T47D (cell line): ENCODE data around the gene IQSEC1.

Source experiments
- DNase-seq, 2 experiments: peaks; one replicate each; pipeline versions ENCODE4 v3.0.0 to v3.0.0-alpha.2; 2011 to 2012; ENCODE audit warnings: low read depth in 1 of 2, low spot score in 1 of 2
- JUND ChIP-seq: IDR thresholded peaks from 2 replicates; pipeline ENCODE4 v1.6.1; 2012; ENCODE audit warnings: low read depth
- in situ Hi-C: cut with HindIII; loops from 2 replicates; pipeline ENCODE4 v1.10.0; 2016; ENCODE audit warnings: low sequenced_read_pairs, low pct_unique_long_range_greater_than_20kb

Gene IQSEC1

GRCh38 chr3:13022348-13023234 lies 50.6 kb downstream of the IQSEC1 start:
- in situ Hi-C loops, result no loop called here
- TF ChIP-seq JUND, result no peak
- DNase-seq, result no peak

GRCh38 chr3:13021141-13022114 lies 51.8 kb downstream of the IQSEC1 start:
- TF ChIP-seq JUND, result no peak
- in situ Hi-C loops, result no loop called here
- DNase-seq, result no peak

DNA sequence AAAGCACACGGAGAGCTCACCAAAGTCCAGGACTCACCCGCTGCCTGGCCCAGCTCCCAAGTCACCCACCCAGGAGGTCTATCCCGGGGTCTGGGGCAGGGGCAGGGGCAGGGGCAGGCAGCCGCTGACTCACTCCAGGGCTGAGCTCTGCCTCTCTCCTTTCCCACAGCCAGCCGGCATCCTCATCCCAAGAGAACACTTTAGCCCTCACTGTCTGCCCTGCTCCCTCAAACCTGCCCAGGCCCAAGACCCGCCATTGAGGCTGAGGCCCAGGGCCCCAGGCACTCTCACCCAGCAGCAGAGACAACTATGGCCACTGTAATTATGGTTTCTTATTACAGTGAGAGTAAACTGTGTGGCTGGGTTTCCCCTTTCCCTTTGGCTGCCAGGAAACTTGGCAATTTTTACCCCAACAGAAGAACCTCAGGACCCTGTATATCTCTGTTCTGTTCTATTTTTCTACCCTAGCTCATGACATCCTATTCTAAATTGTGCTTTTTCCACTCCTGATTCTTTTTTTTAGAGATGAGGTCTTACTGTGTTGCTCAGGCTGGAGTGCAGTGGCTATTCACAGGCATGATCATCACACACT lies 53.0 kb downstream of the IQSEC1 start:
- DNase-seq, result no peak
- in situ Hi-C loops, result no loop called here
- no peak for TF ChIP-seq JUND

DNA sequence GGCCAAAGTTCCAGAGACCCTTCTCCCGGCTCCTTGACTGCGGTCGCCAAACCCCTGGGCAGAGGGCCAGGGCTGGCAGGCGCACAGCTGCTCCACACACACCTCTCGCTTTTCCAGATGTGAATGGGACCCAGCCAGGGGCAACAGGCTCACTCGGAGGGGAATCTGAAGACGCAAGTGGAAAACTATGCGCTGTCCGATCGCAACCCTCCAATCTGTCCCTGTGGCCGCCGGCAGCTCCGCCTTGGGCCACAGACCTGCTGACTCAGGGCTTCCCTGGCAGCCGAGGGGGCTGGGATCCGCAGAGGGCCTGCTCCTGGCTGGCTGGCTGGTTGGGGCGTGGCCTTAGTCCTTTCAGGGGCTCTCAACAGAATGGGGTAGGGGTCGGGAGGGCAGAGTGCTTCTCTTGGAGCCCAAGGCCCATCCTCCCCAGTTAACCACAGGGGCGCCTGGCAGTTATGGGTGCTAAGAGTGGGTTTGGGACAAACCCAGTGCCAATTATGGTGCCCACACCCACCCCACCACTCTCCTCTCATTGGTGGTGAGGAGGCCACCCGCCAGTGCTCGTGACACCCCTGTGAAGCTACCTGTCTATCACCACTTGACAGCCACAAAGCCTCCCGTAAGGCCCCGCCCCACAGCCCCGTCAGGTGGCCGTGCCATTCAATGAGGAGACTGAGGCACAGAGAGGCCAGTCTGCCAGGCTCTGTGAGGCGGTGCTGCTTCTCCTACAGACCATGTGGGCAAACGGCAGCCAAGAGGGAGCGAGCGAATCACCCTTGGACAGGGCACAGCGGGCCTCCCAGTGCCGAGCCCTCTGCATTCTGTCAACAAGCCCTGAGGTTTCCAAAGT lies 53.8 kb downstream of the IQSEC1 start:
- no peak for TF ChIP-seq JUND
- in situ Hi-C loops, result no loop called here
- DNase-seq, result no peak

- in situ Hi-C loops, result no loop called here
- no peak for DNase-seq
- TF ChIP-seq JUND, result no peak
These were observed 54.5 kb downstream of the IQSEC1 start for GRCh38 chr3:13018561-13019242.

GRCh38 chr3:13018043-13018451 lies 55.2 kb downstream of the IQSEC1 start:
- in situ Hi-C loops, result no loop called here
- no peak for TF ChIP-seq JUND
- DNase-seq, result no peak

- in situ Hi-C loops, result no loop called here
- DNase-seq, result no peak
- no peak for TF ChIP-seq JUND
These were observed 55.7 kb downstream of the IQSEC1 start for GRCh38 chr3:13017361-13018042.

- no peak for TF ChIP-seq JUND
- in situ Hi-C loops, result no loop called here
- DNase-seq, result no peak
These were observed 56.4 kb downstream of the IQSEC1 start for GRCh38 chr3:13016721-13017255.

DNA sequence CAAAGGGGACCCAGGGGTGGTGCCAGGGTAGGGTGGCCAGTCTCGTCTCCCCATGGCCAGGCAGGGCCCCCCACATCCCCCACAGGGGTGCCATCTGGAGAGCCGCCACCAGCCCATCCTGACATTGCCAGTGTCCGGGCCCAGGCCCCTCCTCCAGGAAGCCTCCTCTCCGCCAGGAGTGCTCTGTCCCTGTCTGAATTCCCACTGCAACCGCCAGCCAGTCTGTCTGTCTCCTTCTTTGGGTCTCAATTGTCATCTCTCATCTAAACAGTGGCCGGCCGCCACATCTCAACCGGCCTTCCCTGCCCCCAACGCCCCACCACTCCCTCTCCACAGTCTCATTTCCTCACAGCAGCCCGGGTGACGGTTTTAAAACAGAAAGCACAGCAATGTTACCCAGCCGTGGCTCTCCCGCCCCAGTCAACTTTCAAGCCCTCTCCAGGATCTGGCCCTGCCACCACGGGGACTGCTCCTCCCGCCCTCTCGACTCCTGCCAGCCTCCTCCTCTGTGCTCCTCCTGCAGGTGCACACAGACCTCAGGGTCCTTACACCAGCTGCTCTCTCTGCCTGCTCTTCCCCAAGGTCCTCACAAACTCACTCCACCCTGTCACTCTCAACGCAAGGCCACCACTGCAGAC lies 57.0 kb downstream of the IQSEC1 start:
- TF ChIP-seq JUND, result no peak
- no peak for DNase-seq
- in situ Hi-C loops, result no loop called here
